Cardiac muscle cell (in vitro differentiated cells and primary cell): ENCODE results near the gene CAMK4. TPM values are rescaled to one million over a fixed set of nuclear protein-coding genes. Genes with fewer than 3 reads are reported as not detected.

ENCODE experiments used
- DNase-seq, 2 donors: peaks; one replicate each; pipeline versions ENCODE4 v3.0.0 to v3.0.0-alpha.2; 2010 to 2017; ENCODE audit warnings: low read depth in 1 of 2, low spot score in 1 of 2
- H3K27ac ChIP-seq: fragments of 200-600 bp; sonication (generic); 2 replicates; pipeline ENCODE4 v1.5.1; 2016
- H3K27me3 ChIP-seq: fragments of 200-600 bp; sonication (generic); 2 replicates; pipeline ENCODE4 v1.6.0; 2016; ENCODE audit warnings: control low read depth
- H3K36me3 ChIP-seq: fragments of 200-600 bp; sonication (generic); 2 replicates; pipeline ENCODE4 v1.5.1; 2016; ENCODE audit warnings: control low read depth
- H3K4me1 ChIP-seq: fragments of 200-600 bp; sonication (generic); 2 replicates; pipeline ENCODE4 v1.8.1; 2017; ENCODE audit warnings: low read depth, mild to moderate bottlenecking, mixed run types
- H3K4me3 ChIP-seq: fragments of 200-600 bp; sonication (generic); 2 replicates; pipeline ENCODE4 v1.5.1; 2016; ENCODE audit warnings: mild to moderate bottlenecking
- H3K9me3 ChIP-seq: fragments of 200-600 bp; sonication (generic); 2 replicates; pipeline ENCODE4 v1.5.1; 2017; ENCODE audit warnings: low read depth, mild to moderate bottlenecking, control low read depth
- CTCF ChIP-seq: IDR thresholded peaks from 2 replicates; pipeline ENCODE4 v1.5.1; 2012; ENCODE audit warnings: low read depth, mild to moderate bottlenecking, low read length
- polyA plus RNA-seq: library from polyadenylated mRNA; unstranded; fragments of >200 nt; fragmentation: Nextera tagmentation; extraction: Ambion mirVana; gene quantifications from 2 replicates; pipeline ENCODE4 v1.2.1, GENCODE V29; 2016
- total RNA-seq: library from RNA; depleted of rRNA; stranded (reverse); fragments of >200 nt; gene quantifications from 2 replicates; pipeline ENCODE4 v1.2.3, GENCODE V29; 2016

The CAMK4 gene
- total and polyA plus RNA-seq, 2 experiments from 2014 or later: 0.67 to 2.1 TPM

GRCh38 chr5:111238431-111239225 is 14.4 kb downstream of the CAMK4 start:
- Histone ChIP-seq H3K36me3 (no peaks in the 10 kb centered on the region), H3K27ac (no peak overlapping the region), H3K9me3 (no peaks in the 10 kb centered on the region), H3K4me1 (no peaks in the 10 kb centered on the region), H3K27me3 (no peaks in the 10 kb centered on the region), H3K4me3 (no peak overlapping the region)
- no peak for DNase-seq
- TF ChIP-seq CTCF: no peak

GRCh38 chr5:111241696-111242095 is 17.5 kb downstream of the CAMK4 start:
- H3K27me3 ChIP-seq: no peaks in the 10 kb centered on the region
- no peak for TF ChIP-seq CTCF
- H3K4me1 ChIP-seq: no peaks in the 10 kb centered on the region
- H3K36me3 ChIP-seq: no peaks in the 10 kb centered on the region
- H3K9me3 ChIP-seq: no peaks in the 10 kb centered on the region
- no peak for DNase-seq
- no peak overlapping the region for H3K4me3 ChIP-seq
- H3K27ac ChIP-seq: no peak overlapping the region

GRCh38 chr5:111242606-111243005 is 18.4 kb downstream of the CAMK4 start:
- DNase-seq: no peak
- H3K36me3 ChIP-seq: no peaks in the 10 kb centered on the region
- H3K4me3 ChIP-seq: no peak overlapping the region
- H3K4me1 ChIP-seq: no peaks in the 10 kb centered on the region
- H3K27me3 ChIP-seq: no peaks in the 10 kb centered on the region
- no peak overlapping the region for H3K27ac ChIP-seq
- no peaks in the 10 kb centered on the region for H3K9me3 ChIP-seq
- TF ChIP-seq CTCF: no peak

GRCh38 chr5:111243318-111243717 is 19.1 kb downstream of the CAMK4 start:
- no peaks in the 10 kb centered on the region for H3K27me3 ChIP-seq
- H3K4me3 ChIP-seq: no peak overlapping the region
- no peaks in the 10 kb centered on the region for H3K9me3 ChIP-seq
- H3K4me1 ChIP-seq: no peaks in the 10 kb centered on the region
- no peak overlapping the region for H3K27ac ChIP-seq
- H3K36me3 ChIP-seq: no peaks in the 10 kb centered on the region
- TF ChIP-seq CTCF: no peak
- no peak for DNase-seq

- TF ChIP-seq CTCF: no peak
- no peak overlapping the region for H3K27ac ChIP-seq
- no peaks in the 10 kb centered on the region for H3K36me3 ChIP-seq
- no peak overlapping the region for H3K4me3 ChIP-seq
- no peaks in the 10 kb centered on the region for H3K4me1 ChIP-seq
- no peak for DNase-seq
- H3K9me3 ChIP-seq: no peaks in the 10 kb centered on the region
- H3K27me3 ChIP-seq: no peaks in the 10 kb centered on the region
Measured at GRCh38 chr5:111245654-111246053, 21.5 kb downstream of the CAMK4 start.
